PC-3 (cell line): ENCODE data around the gene ARHGAP24.

Experiments used
- EZH2 ChIP-seq: fragments of 300-600 bp; sonication (generic); IDR thresholded peaks from one replicate; pipeline ENCODE4 v1.6.1; 2017; ENCODE audit warnings: antibody characterized with exemption, mild to moderate bottlenecking, low read length; ENCODE audit not compliant: unreplicated experiment
- EZH2phosphoT487 ChIP-seq: fragments of 300-600 bp; sonication (generic); IDR thresholded peaks from 2 replicates; pipeline ENCODE4 v1.6.1; 2018; ENCODE audit warnings: mild to moderate bottlenecking, antibody characterized with exemption, low read length, borderline replicate concordance
- TF ChIP-seq, protein P1 (sequence below): fragments of 300-600 bp; sonication (generic); conservative IDR thresholded peaks from 2 replicates; pipeline ENCODE4 v1.5.1; 2017; ENCODE audit warnings: antibody characterized with exemption, low read depth, mild to moderate bottlenecking, low read length

DNA sequence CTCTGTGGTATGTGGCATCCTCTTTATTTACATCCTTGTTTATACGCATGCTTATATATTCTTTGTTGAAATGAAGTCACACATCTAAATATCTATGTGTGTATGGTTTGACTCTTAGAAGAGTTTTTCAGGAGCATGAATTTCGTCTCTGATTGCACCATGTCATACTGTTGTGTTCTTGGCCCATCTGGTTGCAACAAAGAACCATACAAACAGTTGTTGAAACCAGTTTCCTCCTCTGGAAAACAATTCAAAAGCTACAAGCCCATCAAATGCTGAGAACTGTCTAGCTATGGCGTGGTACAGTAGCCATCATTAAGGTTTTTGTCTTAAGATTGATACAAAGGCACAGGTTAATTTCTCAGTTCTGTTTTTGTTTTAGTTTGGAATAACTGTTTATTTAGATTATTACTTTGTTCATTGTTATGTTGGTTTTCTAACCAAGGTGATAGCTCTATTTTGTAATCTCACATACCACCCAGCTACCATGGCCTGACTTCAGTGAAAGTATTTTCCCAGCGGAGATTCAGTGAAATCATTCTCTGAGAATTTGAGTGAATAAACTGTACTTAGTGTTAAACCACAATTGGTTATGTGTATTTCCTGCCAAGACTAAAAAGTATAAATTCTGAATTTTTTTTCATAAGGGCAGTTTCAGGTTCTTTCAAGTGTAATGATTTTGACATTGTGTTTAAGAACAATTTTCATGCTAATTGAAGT is 91.0 kb downstream of the ARHGAP24 start:
- TF ChIP-seq, protein P1, sequence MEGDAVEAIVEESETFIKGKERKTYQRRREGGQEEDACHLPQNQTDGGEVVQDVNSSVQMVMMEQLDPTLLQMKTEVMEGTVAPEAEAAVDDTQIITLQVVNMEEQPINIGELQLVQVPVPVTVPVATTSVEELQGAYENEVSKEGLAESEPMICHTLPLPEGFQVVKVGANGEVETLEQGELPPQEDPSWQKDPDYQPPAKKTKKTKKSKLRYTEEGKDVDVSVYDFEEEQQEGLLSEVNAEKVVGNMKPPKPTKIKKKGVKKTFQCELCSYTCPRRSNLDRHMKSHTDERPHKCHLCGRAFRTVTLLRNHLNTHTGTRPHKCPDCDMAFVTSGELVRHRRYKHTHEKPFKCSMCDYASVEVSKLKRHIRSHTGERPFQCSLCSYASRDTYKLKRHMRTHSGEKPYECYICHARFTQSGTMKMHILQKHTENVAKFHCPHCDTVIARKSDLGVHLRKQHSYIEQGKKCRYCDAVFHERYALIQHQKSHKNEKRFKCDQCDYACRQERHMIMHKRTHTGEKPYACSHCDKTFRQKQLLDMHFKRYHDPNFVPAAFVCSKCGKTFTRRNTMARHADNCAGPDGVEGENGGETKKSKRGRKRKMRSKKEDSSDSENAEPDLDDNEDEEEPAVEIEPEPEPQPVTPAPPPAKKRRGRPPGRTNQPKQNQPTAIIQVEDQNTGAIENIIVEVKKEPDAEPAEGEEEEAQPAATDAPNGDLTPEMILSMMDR: no peak
- TF ChIP-seq EZH2phosphoT487 (no peak), EZH2 (no peak)
